Parathyroid adenoma (tissue), 2 donors: ENCODE results near the gene DACT3.

Experiments used
- H2AFZ ChIP-seq: fragments of 300-600 bp; sonication (generic); one replicate; pipeline ENCODE4 v1.7.0; 2017; ENCODE audit warnings: antibody characterized with exemption, mild to moderate bottlenecking
- H3K27ac ChIP-seq: fragments of 300-600 bp; sonication (generic); one replicate; pipeline ENCODE4 v1.7.0; 2017
- H3K27me3 ChIP-seq: fragments of 300-600 bp; sonication (generic); one replicate; pipeline ENCODE4 v1.7.0; 2017; ENCODE audit warnings: low read length; ENCODE audit not compliant: control insufficient read depth, insufficient read depth
- H3K36me3 ChIP-seq: fragments of 300-600 bp; sonication (generic); one replicate; pipeline ENCODE4 v1.7.0; 2017; ENCODE audit warnings: low read length; ENCODE audit not compliant: control insufficient read depth, insufficient read depth
- H3K4me1 ChIP-seq: fragments of 300-600 bp; sonication (generic); one replicate; pipeline ENCODE4 v1.7.0; 2017; ENCODE audit warnings: control low read depth
- H3K4me2 ChIP-seq: fragments of 300-600 bp; sonication (generic); one replicate; pipeline ENCODE4 v1.7.0; 2017; ENCODE audit warnings: low read length
- H3K4me3 ChIP-seq: fragments of 300-600 bp; sonication (generic); one replicate; pipeline ENCODE4 v1.7.0; 2017; ENCODE audit warnings: low read depth, low read length
- H3K79me2 ChIP-seq: fragments of 300-600 bp; sonication (generic); one replicate; pipeline ENCODE4 v1.7.0; 2017; ENCODE audit warnings: control low read depth
- H3K9ac ChIP-seq: fragments of 300-600 bp; sonication (generic); one replicate; pipeline ENCODE4 v1.7.0; 2017; ENCODE audit warnings: mild to moderate bottlenecking
- H3K9me3 ChIP-seq: fragments of 300-600 bp; sonication (generic); one replicate; pipeline ENCODE4 v1.7.0; 2017; ENCODE audit warnings: low read length; ENCODE audit not compliant: control insufficient read depth
- CTCF ChIP-seq: fragments of 300-600 bp; sonication (generic); IDR thresholded peaks from one replicate; pipeline ENCODE4 v1.7.0; 2017; ENCODE audit warnings: antibody characterized with exemption, mild to moderate bottlenecking
- donor health status: primary hyperparathyroidism.

DACT3 gene

GRCh38 chr19:46611776-46612175, 49.2 kb downstream of the DACT3 start:
- Histone ChIP-seq H3K4me1 (no peaks in the 10 kb centered on the region), H3K9ac (no peak overlapping the region)

GRCh38 chr19:46610851-46611770, 49.9 kb downstream of the DACT3 start:
- Histone ChIP-seq H3K4me3 (no peak overlapping the region), H3K79me2 (no peaks in the 10 kb centered on the region), H3K36me3 (no peaks in the 10 kb centered on the region), H3K4me1 (no peaks in the 10 kb centered on the region), H3K9me3 (no peaks in the 10 kb centered on the region), H3K4me2 (no peak overlapping the region), H3K9ac (no peak overlapping the region), H2AFZ (no peak overlapping the region), H3K27ac (no peak overlapping the region), H3K27me3 (no peaks in the 10 kb centered on the region)
- no peak for TF ChIP-seq CTCF

More at GRCh38 chr19:46611776-46612175, 49.2 kb downstream of the DACT3 start:
- Histone ChIP-seq H3K4me3 (no peak overlapping the region), H3K36me3 (no peaks in the 10 kb centered on the region), H3K9me3 (no peaks in the 10 kb centered on the region), H2AFZ (no peak overlapping the region), H3K27me3 (no peaks in the 10 kb centered on the region), H3K27ac (no peak overlapping the region), H3K4me2 (no peak overlapping the region), H3K79me2 (no peaks in the 10 kb centered on the region)
- TF ChIP-seq CTCF, result no peak

DNA sequence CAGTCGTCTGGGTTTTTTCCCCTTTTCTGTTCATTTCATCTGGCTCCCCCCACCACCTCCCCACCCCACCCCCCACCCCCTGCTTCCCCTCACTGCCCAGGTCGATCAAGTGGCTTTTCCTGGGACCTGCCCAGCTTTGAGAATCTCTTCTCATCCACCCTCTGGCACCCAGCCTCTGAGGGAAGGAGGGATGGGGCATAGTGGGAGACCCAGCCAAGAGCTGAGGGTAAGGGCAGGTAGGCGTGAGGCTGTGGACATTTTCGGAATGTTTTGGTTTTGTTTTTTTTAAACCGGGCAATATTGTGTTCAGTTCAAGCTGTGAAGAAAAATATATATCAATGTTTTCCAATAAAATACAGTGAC, 50.6 kb downstream of the DACT3 start:
- H2AFZ ChIP-seq, result no peak overlapping the region
- no peak overlapping the region for H3K4me2 ChIP-seq
- TF ChIP-seq CTCF, result no peak
- no peak overlapping the region for H3K9ac ChIP-seq
- H3K79me2 ChIP-seq, result no peaks in the 10 kb centered on the region
- H3K36me3 ChIP-seq, result no peaks in the 10 kb centered on the region
- H3K27me3 ChIP-seq, result no peaks in the 10 kb centered on the region
- H3K4me3 ChIP-seq, result no peak overlapping the region
- no peak overlapping the region for H3K27ac ChIP-seq
- H3K4me1 ChIP-seq, result no peaks in the 10 kb centered on the region
- no peaks in the 10 kb centered on the region for H3K9me3 ChIP-seq

GRCh38 chr19:46609511-46610412, 51.2 kb downstream of the DACT3 start:
- no peak overlapping the region for H3K4me2 ChIP-seq
- TF ChIP-seq CTCF, result no peak
- no peak overlapping the region for H2AFZ ChIP-seq
- H3K9me3 ChIP-seq, result no peaks in the 10 kb centered on the region
- H3K79me2 ChIP-seq, result peaks cover under 1% of the 10 kb centered on the region
- H3K36me3 ChIP-seq, result no peaks in the 10 kb centered on the region
- H3K4me3 ChIP-seq, result no peak overlapping the region
- no peak overlapping the region for H3K9ac ChIP-seq
- no peaks in the 10 kb centered on the region for H3K4me1 ChIP-seq
- no peaks in the 10 kb centered on the region for H3K27me3 ChIP-seq
- H3K27ac ChIP-seq, result no peak overlapping the region
